Osteoblast (primary cell): ENCODE results near the gene CADM4. TPM values are rescaled to one million over a fixed set of nuclear protein-coding genes. Genes with fewer than 3 reads are reported as not detected.

ENCODE experiments used
- DNase-seq: peaks from one replicate; pipeline ENCODE4 v3.0.0; 2011; ENCODE audit warnings: low spot score, mixed read lengths; ENCODE audit not compliant: insufficient read length; ENCODE audit errors: missing footprints
- H2AFZ ChIP-seq: 2 replicates; pipeline ENCODE4 v1.6.0; 2011; ENCODE audit warnings: mild to moderate bottlenecking, low read length
- H3K27ac ChIP-seq: 2 replicates; pipeline ENCODE4 v1.5.1; 2011; ENCODE audit warnings: mild to moderate bottlenecking, low read depth, low read length, moderate library complexity
- H3K27me3 ChIP-seq: 2 replicates; pipeline ENCODE4 v1.6.0; 2012; ENCODE audit warnings: mild to moderate bottlenecking, control low read depth, inconsistent platforms, low read length, moderate library complexity; ENCODE audit not compliant: insufficient read depth
- H3K36me3 ChIP-seq: 2 replicates; pipeline ENCODE4 v1.5.1; 2011; ENCODE audit warnings: mild to moderate bottlenecking, low read length, control low read depth, moderate library complexity; ENCODE audit not compliant: insufficient read depth
- H3K4me1 ChIP-seq: 2 replicates; pipeline ENCODE4 v1.5.1; 2011; ENCODE audit warnings: mild to moderate bottlenecking, low read length, control low read depth, moderate library complexity; ENCODE audit not compliant: insufficient read depth
- H3K4me2 ChIP-seq: 2 replicates; pipeline ENCODE4 v1.6.0; 2011; ENCODE audit warnings: mild to moderate bottlenecking, low read length; ENCODE audit not compliant: insufficient read depth
- H3K4me3 ChIP-seq: fragments of 200-600 bp; sonication (generic); 3 replicates; pipeline ENCODE4 v1.5.1; 2012; ENCODE audit warnings: mild to moderate bottlenecking, low read length, inconsistent platforms; ENCODE audit not compliant: insufficient read depth
- H3K79me2 ChIP-seq: 2 replicates; pipeline ENCODE4 v1.6.0; 2012; ENCODE audit warnings: mild to moderate bottlenecking, low read length, control low read depth, inconsistent platforms; ENCODE audit not compliant: insufficient read depth
- H3K9me3 ChIP-seq: 2 replicates; pipeline ENCODE4 v1.5.1; 2011; ENCODE audit warnings: low read depth, low read length, control low read depth
- H4K20me1 ChIP-seq: 2 replicates; pipeline ENCODE4 v1.6.0; 2012; ENCODE audit warnings: mild to moderate bottlenecking, low read length, control low read depth; ENCODE audit not compliant: insufficient read depth
- CTCF ChIP-seq: IDR thresholded peaks from 2 replicates; pipeline ENCODE4 v1.5.1; 2011; ENCODE audit warnings: mild to moderate bottlenecking, low read depth, low read length, moderate library complexity; ENCODE audit errors: extremely low read depth
- total RNA-seq: library from RNA; depleted of rRNA; stranded (reverse); fragments of >200 nt; gene quantifications from 2 replicates; pipeline ENCODE4 v1.2.3, GENCODE V29; 2012

CADM4 gene
- total RNA-seq, 1 donor: 1.4 TPM

- Histone ChIP-seq H2AFZ (no peak overlapping the region), H3K4me3 (no peak overlapping the region), H3K9me3 (no peaks in the 10 kb centered on the region), H3K4me2 (no peak overlapping the region), H3K79me2 (peaks cover 36% of the 10 kb centered on the region), H3K27ac (no peak overlapping the region), H4K20me1 (peaks cover 14% of the 10 kb centered on the region), H3K36me3 (peaks cover 23% of the 10 kb centered on the region), H3K4me1 (no peaks in the 10 kb centered on the region), H3K27me3 (no peaks in the 10 kb centered on the region)
- no peak for TF ChIP-seq CTCF
- peak; percentile 54 for DNase-seq
Observed at GRCh38 chr19:43609872-43610271, 29.8 kb downstream of the CADM4 start.

DNA sequence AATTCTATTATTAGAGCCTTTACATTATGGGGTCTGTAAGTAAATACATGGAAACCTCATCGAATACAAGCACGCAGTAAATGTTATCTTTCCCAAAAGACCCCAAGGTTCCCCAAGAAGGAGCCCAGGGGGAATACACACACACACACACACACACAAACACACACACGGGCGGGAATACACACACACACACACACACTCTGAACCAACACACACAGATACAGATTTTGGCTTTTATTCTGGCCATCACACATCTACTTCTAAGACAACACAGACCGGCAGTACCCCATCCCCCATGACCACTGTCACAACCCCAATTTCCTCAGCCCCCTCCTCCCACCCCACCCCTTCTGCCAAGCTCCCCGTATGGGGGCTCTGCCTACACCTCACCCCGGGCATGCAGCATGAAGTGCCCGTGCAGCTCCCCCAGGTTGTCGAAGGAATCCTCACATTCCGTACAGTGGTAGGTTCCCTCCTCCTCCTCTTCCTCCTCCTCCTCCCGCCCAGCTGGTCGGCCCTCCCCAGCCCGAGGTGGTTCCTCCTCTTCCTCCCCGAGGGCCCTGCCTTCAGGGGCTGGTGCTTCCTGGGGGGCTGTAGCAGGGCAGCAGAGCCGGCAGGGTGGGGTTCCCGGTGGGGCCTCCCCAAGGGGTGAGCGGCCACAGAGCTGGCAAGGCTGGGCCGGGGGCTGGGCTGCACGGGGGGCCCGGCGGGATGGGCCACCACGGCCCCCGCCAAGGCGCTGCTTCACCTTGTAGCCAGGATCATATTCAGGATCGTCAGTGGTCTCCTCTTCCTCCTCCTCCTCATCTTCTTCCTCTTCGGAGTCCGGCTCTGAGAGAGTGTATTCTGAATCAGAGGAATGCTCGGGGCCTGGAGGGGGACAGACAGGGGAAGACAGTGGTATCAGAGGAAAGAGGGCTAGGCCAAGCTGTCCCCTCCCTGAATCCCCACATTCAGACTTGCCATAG lies 32.1 kb downstream of the CADM4 start:
- no peak overlapping the region for H3K27ac ChIP-seq
- peaks cover 17% of the 10 kb centered on the region for H3K36me3 ChIP-seq
- H3K4me3 ChIP-seq: no peak overlapping the region
- H3K4me1 ChIP-seq: no peaks in the 10 kb centered on the region
- no peak overlapping the region for H3K4me2 ChIP-seq
- H4K20me1 ChIP-seq: peaks cover 14% of the 10 kb centered on the region
- H2AFZ ChIP-seq: no peak overlapping the region
- peaks cover 24% of the 10 kb centered on the region for H3K79me2 ChIP-seq
- TF ChIP-seq CTCF: no peak
- no peaks in the 10 kb centered on the region for H3K9me3 ChIP-seq
- DNase-seq: peak; percentile 25
- no peaks in the 10 kb centered on the region for H3K27me3 ChIP-seq

DNA sequence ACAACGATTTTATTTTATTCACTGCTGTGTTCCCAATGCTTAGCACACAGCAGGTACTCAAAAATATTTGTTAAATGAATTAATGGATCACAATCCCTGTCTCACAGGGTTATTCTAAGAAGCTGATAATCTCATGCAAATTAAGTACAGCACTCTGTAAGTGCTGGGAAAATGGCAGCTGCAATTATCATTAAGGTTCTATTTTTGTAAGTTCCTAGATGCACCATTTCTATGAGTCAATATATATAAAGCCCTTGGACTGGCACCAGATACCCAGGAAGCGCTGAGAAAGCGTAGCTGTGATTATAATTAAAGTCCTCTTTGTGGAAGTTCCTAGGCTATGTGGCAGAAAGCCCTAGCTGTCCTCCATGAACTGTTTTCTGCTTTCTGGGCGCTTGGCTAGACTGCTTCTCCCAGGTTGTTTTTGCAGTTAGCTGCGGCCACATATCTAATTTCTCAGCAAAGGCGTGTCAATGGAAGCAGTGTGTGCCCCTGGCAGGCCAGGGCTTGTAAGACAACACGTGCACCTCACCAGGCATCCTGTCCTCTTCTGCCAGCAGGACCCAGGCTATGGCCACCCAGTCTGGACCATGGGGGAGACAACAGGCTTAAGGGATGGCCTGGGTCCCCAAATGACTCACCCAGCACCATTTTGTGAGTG lies 33.0 kb downstream of the CADM4 start:
- Histone ChIP-seq H4K20me1 (peaks cover 14% of the 10 kb centered on the region), H3K4me3 (no peak overlapping the region), H3K4me1 (no peaks in the 10 kb centered on the region), H3K4me2 (no peak overlapping the region), H3K79me2 (peaks cover 16% of the 10 kb centered on the region), H2AFZ (no peak overlapping the region), H3K27ac (no peak overlapping the region), H3K9me3 (no peaks in the 10 kb centered on the region), H3K36me3 (peaks cover 10% of the 10 kb centered on the region), H3K27me3 (no peaks in the 10 kb centered on the region)
- peak; percentile 34 for DNase-seq
- no peak for TF ChIP-seq CTCF
